DLD1 (cell line): ENCODE results near the gene FCHO2.

Source experiments
- in situ Hi-C: cut with HindIII; loops from 2 replicates; pipeline ENCODE4 v1.10.0; 2017; ENCODE audit warnings: low sequenced_read_pairs

The FCHO2 gene

GRCh38 chr5:73030531-73030930 is 74.7 kb downstream of the FCHO2 start:
- in situ Hi-C loops = no loop called here

GRCh38 chr5:73030995-73031394 is 75.2 kb downstream of the FCHO2 start:
- in situ Hi-C loops = no loop called here

- in situ Hi-C loops = no loop called here
These were observed 76.0 kb downstream of the FCHO2 start for GRCh38 chr5:73031839-73032238.

GRCh38 chr5:73032635-73033034 is 76.8 kb downstream of the FCHO2 start:
- in situ Hi-C loops = no loop called here

GRCh38 chr5:73037545-73037944 is 81.7 kb downstream of the FCHO2 start:
- in situ Hi-C loops = no loop called here

- in situ Hi-C loops = no loop called here
These were observed 83.2 kb downstream of the FCHO2 start for GRCh38 chr5:73039082-73039481.

GRCh38 chr5:73042993-73043392 is 87.2 kb downstream of the FCHO2 start:
- in situ Hi-C loops = no loop called here

- in situ Hi-C loops = no loop called here
These were observed 88.7 kb downstream of the FCHO2 start for GRCh38 chr5:73044546-73044945.

- in situ Hi-C loops = no loop called here
These were observed 89.8 kb downstream of the FCHO2 start for GRCh38 chr5:73045623-73046022.

GRCh38 chr5:73061593-73061992 is 105.8 kb downstream of the FCHO2 start:
- in situ Hi-C loops = no loop called here

- in situ Hi-C loops = no loop called here
These were observed 110.6 kb downstream of the FCHO2 start for GRCh38 chr5:73066466-73066865.

GRCh38 chr5:73067213-73067612 is 111.4 kb downstream of the FCHO2 start:
- in situ Hi-C loops = no loop called here

- in situ Hi-C loops = loop anchor here (25.0 kb wide), 1 partner anchor 106 kb away; no protein-coding TSS in a partner anchor
These were observed 125.3 kb downstream of the FCHO2 start for GRCh38 chr5:73081093-73081492.

- in situ Hi-C loops = loop anchor here (25.0 kb wide), 1 partner anchor 99 kb away; no protein-coding TSS in a partner anchor
These were observed 132.2 kb downstream of the FCHO2 start for GRCh38 chr5:73088026-73088425.

- in situ Hi-C loops = loop anchor here (25.0 kb wide), 1 partner anchor 93 kb away; no protein-coding TSS in a partner anchor
These were observed 138.1 kb downstream of the FCHO2 start for GRCh38 chr5:73093943-73094342.

- in situ Hi-C loops = loop anchor here (25.0 kb wide), 1 partner anchor 93 kb away; no protein-coding TSS in a partner anchor
These were observed 138.6 kb downstream of the FCHO2 start for GRCh38 chr5:73094415-73094814.

GRCh38 chr5:73095564-73096238 is 139.9 kb downstream of the FCHO2 start:
- in situ Hi-C loops = loop anchor here (25.0 kb wide), 1 partner anchor 92 kb away; no protein-coding TSS in a partner anchor

- in situ Hi-C loops = loop anchor here (25.0 kb wide), 1 partner anchor 91 kb away; no protein-coding TSS in a partner anchor
These were observed 140.4 kb downstream of the FCHO2 start for GRCh38 chr5:73096239-73096575.

GRCh38 chr5:73097740-73098139 is 141.9 kb downstream of the FCHO2 start:
- in situ Hi-C loops = loop anchor here (25.0 kb wide), 1 partner anchor 90 kb away; no protein-coding TSS in a partner anchor

- in situ Hi-C loops = no loop called here
These were observed 144.3 kb downstream of the FCHO2 start for GRCh38 chr5:73100109-73100508.

GRCh38 chr5:73103870-73104299 is 148.0 kb downstream of the FCHO2 start:
- in situ Hi-C loops = no loop called here

GRCh38 chr5:73104326-73104725 is 148.5 kb downstream of the FCHO2 start:
- in situ Hi-C loops = no loop called here

GRCh38 chr5:73106335-73106734 is 150.5 kb downstream of the FCHO2 start:
- in situ Hi-C loops = no loop called here
